Measurements from ENCODE around the gene CYP8B1. TPM values are rescaled to one million over a fixed set of nuclear protein-coding genes. Genes with fewer than 3 reads are reported as not detected.

Gene CYP8B1
- total RNA-seq = under 1 TPM; 0.05 to 0.10 (median 0.05) TPM

GRCh38 chr3:42875325-42876151, at the start of gene CYP8B1:
Gene CYP8B1 (minus strand): TSS chr3:42875879. CDS start chr3:42875816, 63 bp downstream.
- Mint-ChIP-seq H3K27me3 (ENCODE audit: low read depth) (no peaks in the 10 kb centered on the region), H3K9me3 (no peaks in the 10 kb centered on the region), H3K36me3 (ENCODE audit: insufficient read depth) (no peaks in the 10 kb centered on the region), H3K4me1 (ENCODE audit: low read depth) (peaks cover 3% of the 10 kb centered on the region), H3K4me3 (no peak within 1 kb of the TSS)
- ATAC-seq (no peak), DNase-seq (no peak)

- H3K27me3 Mint-ChIP-seq (ENCODE audit: low read depth) = no peaks in the 10 kb centered on the region
- DNase-seq (no peak), ATAC-seq (no peak)
- peaks cover 3% of the 10 kb centered on the region for H3K4me1 Mint-ChIP-seq (ENCODE audit: low read depth)
- H3K4me3 Mint-ChIP-seq = no peak overlapping the region
- H3K9me3 Mint-ChIP-seq = peaks cover 13% of the 10 kb centered on the region
- H3K36me3 Mint-ChIP-seq (ENCODE audit: insufficient read depth) = no peaks in the 10 kb centered on the region
These were observed 47.9 kb upstream of the CYP8B1 start for GRCh38 chr3:42923606-42924005.

- Mint-ChIP-seq H3K9me3 (peaks cover 40% of the 10 kb centered on the region), H3K27me3 (ENCODE audit: low read depth) (no peaks in the 10 kb centered on the region), H3K4me3 (no peak overlapping the region), H3K36me3 (ENCODE audit: insufficient read depth) (peaks cover 7% of the 10 kb centered on the region), H3K4me1 (ENCODE audit: low read depth) (no peaks in the 10 kb centered on the region)
- ATAC-seq = no peak
- DNase-seq = no peak
These were observed 39.3 kb upstream of the CYP8B1 start for GRCh38 chr3:42914771-42915515.

GRCh38 chr3:42911551-42911950, 35.9 kb upstream of the CYP8B1 start:
- Mint-ChIP-seq H3K36me3 (ENCODE audit: insufficient read depth) (peaks cover 8% of the 10 kb centered on the region), H3K27me3 (ENCODE audit: low read depth) (peaks cover 17% of the 10 kb centered on the region), H3K9me3 (peaks cover 28% of the 10 kb centered on the region), H3K4me1 (ENCODE audit: low read depth) (peaks cover 3% of the 10 kb centered on the region), H3K4me3 (no peak overlapping the region)
- ATAC-seq = no peak
- DNase-seq = no peak

- ATAC-seq (no peak), DNase-seq (no peak)
- peaks cover 4% of the 10 kb centered on the region for H3K36me3 Mint-ChIP-seq (ENCODE audit: insufficient read depth)
- H3K4me1 Mint-ChIP-seq (ENCODE audit: low read depth) = peaks cover 8% of the 10 kb centered on the region
- H3K9me3 Mint-ChIP-seq = peaks cover 17% of the 10 kb centered on the region
- H3K4me3 Mint-ChIP-seq = no peak overlapping the region
- H3K27me3 Mint-ChIP-seq (ENCODE audit: low read depth) = peaks cover 37% of the 10 kb centered on the region
These were observed 33.0 kb upstream of the CYP8B1 start for GRCh38 chr3:42908675-42909074.

- Mint-ChIP-seq H3K4me3 (peak overlapping the region; percentile 35), H3K27me3 (ENCODE audit: low read depth) (peaks cover 37% of the 10 kb centered on the region), H3K9me3 (peaks cover 12% of the 10 kb centered on the region), H3K36me3 (ENCODE audit: insufficient read depth) (peaks cover 4% of the 10 kb centered on the region), H3K4me1 (ENCODE audit: low read depth) (peaks cover 8% of the 10 kb centered on the region)
- no peak for ATAC-seq
- DNase-seq = no peak
These were observed 31.1 kb upstream of the CYP8B1 start for GRCh38 chr3:42906848-42907183.

GRCh38 chr3:42906070-42906847, 30.6 kb upstream of the CYP8B1 start, which contains the start of gene ZNF662:
Gene ZNF662 (plus strand): TSS chr3:42906142. CDS start chr3:42908115, 1,973 bp downstream.
- Mint-ChIP-seq H3K4me3 (peak within 1 kb of the TSS; percentile 63), H3K36me3 (ENCODE audit: insufficient read depth) (peaks cover 4% of the 10 kb centered on the region), H3K27me3 (ENCODE audit: low read depth) (peaks cover 37% of the 10 kb centered on the region), H3K4me1 (ENCODE audit: low read depth) (peaks cover 8% of the 10 kb centered on the region), H3K9me3 (peaks cover 12% of the 10 kb centered on the region)
- peak; percentile 78 to 84 for ATAC-seq
- peak; percentile 6 for DNase-seq

GRCh38 chr3:42905740-42906069, 30.0 kb upstream of the CYP8B1 start:
- Mint-ChIP-seq H3K9me3 (peaks cover 12% of the 10 kb centered on the region), H3K4me3 (peak overlapping the region; percentile 63), H3K4me1 (ENCODE audit: low read depth) (peaks cover 8% of the 10 kb centered on the region), H3K36me3 (ENCODE audit: insufficient read depth) (peaks cover 4% of the 10 kb centered on the region), H3K27me3 (ENCODE audit: low read depth) (peaks cover 37% of the 10 kb centered on the region)
- no peak for ATAC-seq
- DNase-seq = no peak

GRCh38 chr3:42904076-42904475, 28.4 kb upstream of the CYP8B1 start:
- Mint-ChIP-seq H3K4me1 (ENCODE audit: low read depth) (peaks cover 8% of the 10 kb centered on the region), H3K4me3 (no peak overlapping the region), H3K9me3 (peaks cover 12% of the 10 kb centered on the region), H3K27me3 (ENCODE audit: low read depth) (peaks cover 40% of the 10 kb centered on the region), H3K36me3 (ENCODE audit: insufficient read depth) (peaks cover 4% of the 10 kb centered on the region)
- DNase-seq (no peak), ATAC-seq (no peak)

- DNase-seq (no peak), ATAC-seq (no peak)
- Mint-ChIP-seq H3K36me3 (ENCODE audit: insufficient read depth) (peaks cover 4% of the 10 kb centered on the region), H3K4me1 (ENCODE audit: low read depth) (peaks cover 8% of the 10 kb centered on the region), H3K27me3 (ENCODE audit: low read depth) (peaks cover 30% of the 10 kb centered on the region), H3K4me3 (no peak overlapping the region), H3K9me3 (peaks cover 12% of the 10 kb centered on the region)
These were observed 26.6 kb upstream of the CYP8B1 start for GRCh38 chr3:42902257-42902656.

- Mint-ChIP-seq H3K9me3 (peaks cover 12% of the 10 kb centered on the region), H3K4me1 (ENCODE audit: low read depth) (peaks cover 4% of the 10 kb centered on the region), H3K27me3 (ENCODE audit: low read depth) (peaks cover 20% of the 10 kb centered on the region), H3K4me3 (no peak overlapping the region), H3K36me3 (ENCODE audit: insufficient read depth) (peaks cover 2% of the 10 kb centered on the region)
- DNase-seq (no peak), ATAC-seq (no peak)
These were observed 25.4 kb upstream of the CYP8B1 start for GRCh38 chr3:42901073-42901415.

GRCh38 chr3:42900226-42901072, 24.8 kb upstream of the CYP8B1 start:
- ATAC-seq = no peak
- Mint-ChIP-seq H3K4me3 (no peak overlapping the region), H3K36me3 (ENCODE audit: insufficient read depth) (peaks cover 2% of the 10 kb centered on the region), H3K27me3 (ENCODE audit: low read depth) (peaks cover 15% of the 10 kb centered on the region), H3K9me3 (peaks cover 12% of the 10 kb centered on the region), H3K4me1 (ENCODE audit: low read depth) (peaks cover under 1% of the 10 kb centered on the region)
- no peak for DNase-seq

GRCh38 chr3:42898896-42899675, 23.4 kb upstream of the CYP8B1 start:
- Mint-ChIP-seq H3K27me3 (ENCODE audit: low read depth) (peaks cover 3% of the 10 kb centered on the region), H3K4me1 (ENCODE audit: low read depth) (no peaks in the 10 kb centered on the region), H3K4me3 (no peak overlapping the region), H3K36me3 (ENCODE audit: insufficient read depth) (no peaks in the 10 kb centered on the region), H3K9me3 (peaks cover 5% of the 10 kb centered on the region)
- no peak for DNase-seq
- ATAC-seq = no peak

All from activated T-cell treated with anti-CD3 and anti-CD28 coated beads, Interleukin-2, amount 50 U/mL, for 4 hours (primary cell).